Ascending aorta (tissue), 2 donors: ENCODE data around the gene AHSP. TPM values are rescaled to one million over a fixed set of nuclear protein-coding genes. Genes with fewer than 3 reads are reported as not detected.
A peak's percentile ranks its signal among the peaks of the same experiment; 100 is the strongest.

Experiments used
- DNase-seq, 2 donors: peaks; one replicate each; pipeline ENCODE4 v3.0.0-alpha.2; 2019; ENCODE audit warnings: low spot score in 2 of 2
- H3K27ac ChIP-seq, 2 donors: fragments of 200-600 bp; sonication (generic); one replicate each; pipeline ENCODE4 v1.5.1; 2016 to 2017; ENCODE audit warnings: mild to moderate bottlenecking in 1 of 2
- H3K27me3 ChIP-seq: fragments of 200-600 bp; sonication (generic); one replicate; pipeline ENCODE4 v1.5.1; 2017
- H3K36me3 ChIP-seq, 2 donors: fragments of 200-600 bp; sonication (generic); one replicate each; pipeline ENCODE4 v1.5.1; 2016
- H3K4me1 ChIP-seq, 2 donors: fragments of 200-600 bp; sonication (generic); one replicate each; pipeline ENCODE4 v1.5.1; 2016 to 2017; ENCODE audit warnings: mild to moderate bottlenecking in 1 of 2
- H3K4me3 ChIP-seq, 2 donors: fragments of 200-600 bp; sonication (generic); one replicate each; pipeline ENCODE4 v1.5.1; 2016 to 2017; ENCODE audit warnings: mild to moderate bottlenecking in 1 of 2
- H3K9me3 ChIP-seq, 2 donors: fragments of 200-600 bp; sonication (generic); one replicate each; pipeline ENCODE4 v1.5.1; 2016
- CTCF ChIP-seq, 3 experiments: fragments of 200-600 bp in 2 of 3; fragments of 450-650 bp in 1 of 3; sonication (generic) in 2 of 3; IDR thresholded peaks; one replicate each; pipeline ENCODE4 v1.5.1; 2016 to 2019; ENCODE audit warnings: antibody characterized with exemption in 3 of 3, mild to moderate bottlenecking in 1 of 3, moderate library complexity in 1 of 3
- intact Hi-C: fragments of 100-400 bp; cut with DNase I; formaldehyde crosslinking; loops from one replicate; pipeline ENCODE4 v1.15.1; 2023
- total RNA-seq: library from RNA; depleted of rRNA; stranded (reverse); fragments of >200 nt; gene quantifications from one replicate; pipeline ENCODE4 v1.1.0, GENCODE V29; 2016

The AHSP gene
- total RNA-seq, 1 donor from 2014 or later: not detected

DNA sequence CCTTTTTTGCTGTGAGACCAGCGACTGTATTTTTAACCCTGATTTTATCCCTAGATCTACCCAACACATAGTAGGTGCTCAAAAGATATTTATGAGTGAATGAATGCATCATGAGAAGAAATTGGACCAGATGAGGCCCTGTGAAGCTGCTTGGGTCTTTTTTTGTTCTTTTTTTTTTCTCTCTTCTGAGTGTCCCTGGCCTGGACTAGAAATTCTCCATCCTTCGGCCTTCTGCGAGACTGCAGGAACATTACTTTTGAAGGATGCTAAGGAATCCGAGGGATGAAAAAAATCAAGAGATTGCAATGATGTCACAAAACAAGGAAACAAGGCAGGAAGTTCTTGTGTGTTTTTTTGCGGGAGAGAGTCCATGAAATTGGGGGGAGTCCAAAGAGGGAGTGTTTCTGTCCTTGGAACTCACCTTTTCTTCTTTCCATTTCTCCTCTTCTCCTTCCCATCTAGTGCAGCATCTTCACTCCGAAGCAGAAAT is 18.9 kb upstream of the AHSP start:
- no peaks in the 10 kb centered on the region for H3K9me3 ChIP-seq
- H3K36me3 ChIP-seq: peaks cover 0 to 11% of the 10 kb centered on the region in 2 donors
- peak overlapping the region; percentile 95 to 97 for H3K4me3 ChIP-seq
- intact Hi-C loops: loop anchor here (1.0 to 10.0 kb wide), 5 partner anchors 36 to 366 kb away; partner anchors contain the start of genes ARMC5, FUS, TGFB1I1 and ZNF267
- H3K4me1 ChIP-seq: peaks cover 5 to 20% of the 10 kb centered on the region in 2 donors
- DNase-seq: no peak
- H3K27me3 ChIP-seq: no peaks in the 10 kb centered on the region
- peak overlapping the region; percentile 96 to 97 for H3K27ac ChIP-seq
- TF ChIP-seq CTCF (IDR thresholded peaks at IDR 0.05): no peak

DNA sequence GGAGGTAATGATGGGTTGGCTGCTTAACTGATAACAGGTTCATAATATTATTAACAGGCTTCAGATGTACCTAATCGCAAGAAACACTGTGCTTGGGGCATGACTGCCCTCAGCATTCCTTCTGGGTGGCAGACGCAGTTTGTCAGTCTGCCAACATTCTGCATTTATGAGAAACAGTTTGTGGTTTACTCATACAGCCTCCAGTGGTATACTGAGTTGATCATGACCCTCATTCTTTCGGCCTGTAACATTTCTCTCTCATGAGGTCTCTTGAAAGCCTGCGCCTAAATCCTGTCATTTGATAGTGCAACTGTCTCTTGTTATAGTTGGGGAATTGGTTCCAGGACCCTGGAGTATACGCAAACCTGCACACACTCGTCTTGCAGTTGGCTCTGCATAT is 14.6 kb upstream of the AHSP start:
- H3K27ac ChIP-seq: no peak overlapping the region
- H3K27me3 ChIP-seq: no peaks in the 10 kb centered on the region
- TF ChIP-seq CTCF (IDR thresholded peaks at IDR 0.05): no peak
- H3K9me3 ChIP-seq: no peaks in the 10 kb centered on the region
- intact Hi-C loops: no loop called here
- no peaks in the 10 kb centered on the region for H3K36me3 ChIP-seq
- DNase-seq: no peak
- peaks cover 0 to 6% of the 10 kb centered on the region in 2 donors for H3K4me1 ChIP-seq
- H3K4me3 ChIP-seq: no peak overlapping the region

- H3K27ac ChIP-seq: no peak overlapping the region
- H3K36me3 ChIP-seq: no peaks in the 10 kb centered on the region
- TF ChIP-seq CTCF (IDR thresholded peaks at IDR 0.05): no peak
- H3K27me3 ChIP-seq: no peaks in the 10 kb centered on the region
- H3K4me3 ChIP-seq: no peak overlapping the region
- intact Hi-C loops: no loop called here
- peaks cover 0 to 6% of the 10 kb centered on the region in 2 donors for H3K4me1 ChIP-seq
- no peaks in the 10 kb centered on the region for H3K9me3 ChIP-seq
- DNase-seq: no peak
Measured at GRCh38 chr16:31513884-31514283, 13.8 kb upstream of the AHSP start.

DNA sequence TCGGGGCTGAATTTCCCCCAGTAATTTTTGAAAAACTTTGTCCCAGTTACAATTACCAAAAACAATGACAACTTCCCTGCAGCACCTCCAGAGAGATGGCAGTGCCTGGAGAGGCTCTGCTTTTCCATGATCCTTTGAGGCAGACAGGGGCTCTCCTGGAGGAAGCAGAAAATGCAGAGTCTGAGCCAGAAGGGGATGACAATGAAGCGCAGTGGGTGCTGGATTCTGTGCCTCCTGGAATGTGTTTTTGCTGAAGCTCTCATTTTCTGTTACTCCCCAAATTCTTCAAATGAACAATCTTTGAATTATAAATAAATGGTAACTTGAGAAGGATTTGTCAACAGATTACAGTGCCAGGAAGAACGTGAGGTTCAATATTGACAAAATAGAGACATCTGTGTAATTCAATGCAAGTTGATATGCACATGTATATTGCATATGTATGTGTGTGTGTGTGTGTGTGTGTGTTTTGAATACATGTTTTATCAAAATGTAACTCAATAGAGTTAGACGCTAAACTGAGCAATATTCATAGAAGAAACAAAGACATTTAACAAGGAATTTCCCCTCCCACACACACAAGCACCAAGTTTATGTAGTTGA is 9.8 kb upstream of the AHSP start:
- intact Hi-C loops: no loop called here
- no peak for TF ChIP-seq CTCF (IDR thresholded peaks at IDR 0.05)
- DNase-seq: no peak
- no peaks in the 10 kb centered on the region for H3K9me3 ChIP-seq
- H3K36me3 ChIP-seq: no peaks in the 10 kb centered on the region
- H3K27ac ChIP-seq: no peak overlapping the region
- no peak overlapping the region for H3K4me3 ChIP-seq
- no peaks in the 10 kb centered on the region for H3K4me1 ChIP-seq
- H3K27me3 ChIP-seq: no peaks in the 10 kb centered on the region

DNA sequence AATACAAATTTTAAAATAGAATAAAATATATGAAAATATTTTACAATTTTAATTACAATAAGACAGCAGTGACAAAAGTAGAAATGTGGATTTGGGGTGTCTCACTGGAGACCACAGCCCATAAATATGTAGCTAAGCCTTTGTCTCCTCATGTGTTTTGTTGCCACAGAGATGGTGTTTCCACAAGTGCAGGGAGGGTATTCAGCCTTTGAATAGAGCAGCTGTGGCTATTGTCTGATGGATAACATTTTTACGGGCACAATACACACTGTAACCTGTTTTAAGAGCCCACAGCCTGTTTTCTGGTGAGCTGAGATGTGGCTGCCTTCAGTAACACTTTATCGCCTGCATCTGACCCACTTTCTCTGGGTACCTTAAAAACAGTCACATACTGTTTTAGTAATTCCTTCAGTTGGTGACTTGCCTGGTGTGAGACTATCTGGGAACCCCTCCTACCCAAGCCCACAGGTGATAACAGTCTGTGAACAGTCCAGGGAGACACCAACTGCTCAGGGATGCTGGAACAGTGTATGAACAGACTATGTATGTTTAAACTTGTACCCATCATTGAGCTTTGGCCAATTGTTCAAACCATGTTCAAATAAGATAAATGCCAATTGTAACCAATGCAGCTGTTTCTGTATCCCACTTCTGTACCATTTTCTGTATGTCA is 7.8 kb upstream of the AHSP start:
- Histone ChIP-seq H3K27me3 (no peaks in the 10 kb centered on the region), H3K4me1 (no peaks in the 10 kb centered on the region)
- intact Hi-C loops: no loop called here

More for the DNA sequence above, 7.8 kb upstream of the AHSP start:
- Histone ChIP-seq H3K9me3 (no peaks in the 10 kb centered on the region), H3K27ac (no peak overlapping the region), H3K4me3 (no peak overlapping the region), H3K36me3 (no peaks in the 10 kb centered on the region)
- TF ChIP-seq CTCF (IDR thresholded peaks at IDR 0.05): no peak
- no peak for DNase-seq
